ENCODE data around the gene CDH23. TPM values are rescaled to one million over a fixed set of nuclear protein-coding genes. Genes with fewer than 3 reads are reported as not detected.

The CDH23 gene
- total RNA-seq, 1 donor from 2014 or later = 4.5 TPM

GRCh38 chr10:71392791-71393781, 3.6 kb upstream of the CDH23 start:
- Histone ChIP-seq H3K27ac (replicated peaks) (no peak overlapping the region), H3K36me3 (no peaks in the 10 kb centered on the region), H3K4me3 (no peak overlapping the region), H3K27me3 (ENCODE audit: low read depth) (peaks cover 67% of the 10 kb centered on the region), H3K9me3 (replicated peaks) (no peaks in the 10 kb centered on the region), H3K4me1 (peaks cover 14% of the 10 kb centered on the region)
- intact Hi-C loops (cut with micrococcal nuclease) = no loop called here
- no peak for DNase-seq
- no peak for TF ChIP-seq CTCF (IDR thresholded peaks at IDR 0.05; ENCODE audit: borderline replicate concordance)

GRCh38 chr10:71393841-71394475, 2.8 kb upstream of the CDH23 start:
- peaks cover 20% of the 10 kb centered on the region for H3K4me1 ChIP-seq
- no peaks in the 10 kb centered on the region for H3K36me3 ChIP-seq
- H3K4me3 ChIP-seq = no peak overlapping the region
- no peaks in the 10 kb centered on the region for H3K9me3 ChIP-seq (replicated peaks)
- no peak overlapping the region for H3K27ac ChIP-seq (replicated peaks)
- DNase-seq = no peak
- peaks cover 70% of the 10 kb centered on the region for H3K27me3 ChIP-seq (ENCODE audit: low read depth)
- intact Hi-C loops (cut with micrococcal nuclease) = no loop called here
- TF ChIP-seq CTCF (IDR thresholded peaks at IDR 0.05; ENCODE audit: borderline replicate concordance) = no peak

- Histone ChIP-seq H3K36me3 (no peaks in the 10 kb centered on the region), H3K9me3 (replicated peaks) (no peaks in the 10 kb centered on the region), H3K27ac (replicated peaks) (no peak overlapping the region), H3K4me3 (no peak overlapping the region), H3K27me3 (ENCODE audit: low read depth) (peaks cover 70% of the 10 kb centered on the region), H3K4me1 (peaks cover 21% of the 10 kb centered on the region)
- intact Hi-C loops (cut with micrococcal nuclease) = no loop called here
- no peak for TF ChIP-seq CTCF (IDR thresholded peaks at IDR 0.05; ENCODE audit: borderline replicate concordance)
- DNase-seq = no peak
These were observed 1.7 kb upstream of the CDH23 start for GRCh38 chr10:71394926-71395562.

DNA sequence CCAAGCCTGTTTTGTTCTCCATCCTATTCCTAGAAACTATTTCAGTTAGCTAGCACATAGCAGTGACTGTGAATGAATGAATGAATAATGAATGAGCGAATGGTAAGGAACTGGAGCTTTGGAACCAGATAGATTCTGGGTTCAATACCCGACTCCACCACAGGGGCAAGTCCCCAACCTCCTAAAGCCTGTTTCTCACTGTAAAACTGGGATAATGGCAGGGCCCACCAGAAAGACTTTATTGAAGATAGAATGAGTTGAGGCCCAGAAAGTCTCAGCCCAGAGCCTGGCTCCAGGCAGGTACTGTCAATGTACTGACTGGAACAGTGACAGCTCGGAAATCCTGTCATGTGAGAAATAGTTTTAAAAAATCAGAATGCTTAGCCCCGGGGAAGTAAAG, 1.1 kb upstream of the CDH23 start:
- peaks cover 70% of the 10 kb centered on the region for H3K27me3 ChIP-seq (ENCODE audit: low read depth)
- no peak overlapping the region for H3K4me3 ChIP-seq
- peaks cover 21% of the 10 kb centered on the region for H3K4me1 ChIP-seq
- H3K36me3 ChIP-seq = no peaks in the 10 kb centered on the region
- intact Hi-C loops (cut with micrococcal nuclease) = loop anchor here (2.0 kb wide), 1 partner anchor 175 kb away; no protein-coding TSS in a partner anchor
- no peak for DNase-seq
- no peak overlapping the region for H3K27ac ChIP-seq (replicated peaks)
- no peak for TF ChIP-seq CTCF (IDR thresholded peaks at IDR 0.05; ENCODE audit: borderline replicate concordance)
- no peaks in the 10 kb centered on the region for H3K9me3 ChIP-seq (replicated peaks)

DNA sequence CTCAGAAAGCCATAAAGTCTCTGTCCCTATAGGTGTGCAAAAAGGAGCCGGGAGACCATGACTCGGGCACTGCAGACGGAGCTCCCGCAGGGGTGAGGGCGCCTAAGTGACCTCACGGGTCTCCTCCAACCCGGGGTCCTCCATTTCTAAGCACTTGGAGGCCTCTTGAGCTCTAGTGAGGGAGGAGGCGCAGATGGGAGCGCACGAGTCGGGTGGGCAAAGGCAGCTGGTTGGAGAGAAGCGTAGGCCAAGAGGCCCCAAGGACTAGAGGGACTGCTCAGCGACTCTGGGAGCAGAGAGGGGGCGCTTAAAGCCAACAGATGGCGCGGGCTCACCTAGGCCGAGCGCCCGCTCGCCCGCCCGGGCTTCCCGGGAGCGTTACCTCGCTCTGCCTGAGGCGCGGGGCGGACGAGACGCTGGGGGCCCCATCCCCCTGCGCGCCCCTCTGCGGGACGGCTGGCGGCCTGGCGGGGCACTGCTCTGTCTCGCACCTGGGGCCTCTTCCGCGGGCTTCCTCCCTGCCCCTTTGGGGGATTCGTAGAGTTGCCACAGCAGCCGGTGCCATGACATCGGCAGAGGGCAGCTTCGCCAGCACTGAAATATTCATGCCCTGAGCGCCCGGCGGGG, 523 bp upstream of the CDH23 start:
- Histone ChIP-seq H3K4me1 (peaks cover 21% of the 10 kb centered on the region), H3K27me3 (ENCODE audit: low read depth) (peaks cover 70% of the 10 kb centered on the region), H3K36me3 (no peaks in the 10 kb centered on the region), H3K9me3 (replicated peaks) (no peaks in the 10 kb centered on the region), H3K27ac (replicated peaks) (peak overlapping the region; percentile 71), H3K4me3 (peak overlapping the region; percentile 72)
- intact Hi-C loops (cut with micrococcal nuclease) = loop anchor here (2.0 kb wide), 1 partner anchor 175 kb away; no protein-coding TSS in a partner anchor
- DNase-seq = peak; percentile 66
- TF ChIP-seq CTCF (IDR thresholded peaks at IDR 0.05; ENCODE audit: borderline replicate concordance) = peak; percentile 83
